H1 (cell line): ENCODE data around the gene FRMPD4. TPM values are rescaled to one million over a fixed set of nuclear protein-coding genes. Genes with fewer than 3 reads are reported as not detected.
"Not testable (repeated sequence)": the region's sequence is repeated elsewhere in the genome, so short reads cannot be mapped to it uniquely, and the experiment has no call there.

Experiments
- CTCF ChIA-PET: fragments of 300-600 bp; sonication (Branson Sonifier 250); formaldehyde crosslinking; loops from one replicate; lab custom pipeline; 2021; ENCODE audit not compliant: partially characterized antibody; lab: Charles Lee
- POLR2A ChIA-PET: fragments of 300-600 bp; sonication (Branson Sonifier 250); formaldehyde crosslinking; loops from one replicate; lab custom pipeline; 2021; ENCODE audit warnings: inconsistent platforms; ENCODE audit not compliant: partially characterized antibody; lab: Charles Lee
- DNase-seq, 2 experiments: peaks; one replicate each; pipeline versions ENCODE4 v3.0.0 to v3.0.0-alpha.2; 2010 to 2022; ENCODE audit warnings: low spot score in 2 of 2, low read depth in 1 of 2, mixed read lengths in 1 of 2
- FAIRE-seq: peaks from 2 replicates; lab custom pipeline; 2011; peaks lifted over from hg19 to GRCh38; lab: Jason Lieb, UNC
- H2AFZ ChIP-seq: 2 replicates; pipeline ENCODE4 v1.8.1; 2012; ENCODE audit warnings: low read length, inconsistent platforms
- H2AK5ac ChIP-seq: 2 replicates; pipeline ENCODE4 v1.6.1; 2013; ENCODE audit warnings: low read depth, low read length
- H2BK120ac ChIP-seq: replicated peaks from 2 replicates; pipeline ENCODE3; 2013; ENCODE audit warnings: low read depth, low read length, inconsistent platforms
- H2BK12ac ChIP-seq: 2 replicates; pipeline ENCODE4 v1.6.1; 2013; ENCODE audit warnings: low read depth, low read length
- H2BK15ac ChIP-seq: 2 replicates; pipeline ENCODE4 v1.6.1; 2013; ENCODE audit warnings: low read length
- H2BK20ac ChIP-seq: 2 replicates; pipeline ENCODE4 v1.6.1; 2013; ENCODE audit warnings: low read length
- H2BK5ac ChIP-seq: 2 replicates; pipeline ENCODE4 v1.6.1; 2013; ENCODE audit warnings: low read depth, low read length
- H3K14ac ChIP-seq: 2 replicates; pipeline ENCODE4 v1.6.1; 2013; ENCODE audit warnings: inconsistent platforms; ENCODE audit not compliant: insufficient read length
- H3K18ac ChIP-seq: 2 replicates; pipeline ENCODE4 v1.6.1; 2013; ENCODE audit warnings: low read length; ENCODE audit errors: extremely low read depth
- H3K23ac ChIP-seq: 2 replicates; pipeline ENCODE4 v1.6.1; 2013; ENCODE audit warnings: inconsistent platforms; ENCODE audit not compliant: insufficient read length
- H3K23me2 ChIP-seq: 2 replicates; pipeline ENCODE4 v1.6.1; 2013; ENCODE audit warnings: low read depth, low read length
- H3K27ac ChIP-seq: 2 replicates; pipeline ENCODE4 v1.6.1; 2011; ENCODE audit warnings: low read depth, low read length, inconsistent platforms
- H3K27me3 ChIP-seq, 4 experiments: replicated peaks in 1 of 4; 1 replicate in 1 of 4; 2 replicates in 3 of 4; pipeline versions ENCODE4 v1.6.1 to v1.8.1; 2011 to 2013; ENCODE audit warnings: low read length in 3 of 4, mild to moderate bottlenecking in 3 of 4, inconsistent platforms in 2 of 4, mixed read lengths in 2 of 4, moderate library complexity in 1 of 4; ENCODE audit not compliant: control insufficient read depth in 3 of 4, insufficient read depth in 3 of 4; ENCODE audit errors: extremely low read depth in 1 of 4
- H3K36me3 ChIP-seq, 4 experiments: 2 replicates each; pipeline versions ENCODE4 v1.6.1 to v1.8.1; 2011 to 2013; ENCODE audit warnings: mild to moderate bottlenecking in 4 of 4, low read length in 3 of 4, moderate library complexity in 2 of 4, control low read depth in 1 of 4, inconsistent platforms in 1 of 4; ENCODE audit not compliant: insufficient read depth in 4 of 4, control insufficient read depth in 2 of 4
- H3K4ac ChIP-seq: replicated peaks from 2 replicates; pipeline ENCODE3; 2013; ENCODE audit warnings: low read length, low read depth, mixed read lengths, inconsistent platforms; ENCODE audit not compliant: insufficient read length
- H3K4me1 ChIP-seq, 4 experiments: replicated peaks in 1 of 4; 1 replicate in 1 of 4; 2 replicates in 3 of 4; pipeline versions ENCODE4 v1.6.1 to v1.8.1; 2011 to 2013; ENCODE audit warnings: low read length in 3 of 4, inconsistent platforms in 2 of 4, mixed read lengths in 1 of 4; ENCODE audit not compliant: insufficient read depth in 4 of 4, control insufficient read depth in 3 of 4
- H3K4me2 ChIP-seq, 2 experiments: 2 replicates each; pipeline versions ENCODE4 v1.6.1 to v1.8.1; 2011 to 2013; ENCODE audit warnings: low read depth in 2 of 2, low read length in 2 of 2, control low read depth in 1 of 2, inconsistent platforms in 1 of 2, mild to moderate bottlenecking in 1 of 2; ENCODE audit not compliant: insufficient read depth in 1 of 2
- H3K4me3 ChIP-seq, 4 experiments: fragments of 200-600, 300-600 bp in 1 of 4; sonication (generic), shearing (Covaris generic), sonication (Bioruptor Twin) in 1 of 4; 2 replicates each; pipeline versions ENCODE4 v1.5.1 to v1.8.1; 2011 to 2016; ENCODE audit warnings: low read length in 4 of 4, low read depth in 3 of 4, control low read depth in 2 of 4, inconsistent platforms in 2 of 4, mild to moderate bottlenecking in 2 of 4, mixed read lengths in 1 of 4, moderate library complexity in 1 of 4; ENCODE audit not compliant: insufficient read depth in 2 of 4; ENCODE audit errors: extremely low read depth in 1 of 4
- H3K56ac ChIP-seq: replicated peaks from 2 replicates; pipeline ENCODE3; 2013; ENCODE audit warnings: low read depth, mild to moderate bottlenecking, mixed read lengths, low read length, inconsistent platforms; ENCODE audit not compliant: insufficient read length
- H3K79me1 ChIP-seq: 2 replicates; pipeline ENCODE4 v1.6.1; 2013; ENCODE audit warnings: low read depth, low read length, control low read depth
- H3K79me2 ChIP-seq, 2 experiments: 2 replicates each; pipeline versions ENCODE4 v1.6.1 to v1.8.1; 2012 to 2013; ENCODE audit warnings: low read length in 2 of 2, mild to moderate bottlenecking in 2 of 2, inconsistent platforms in 1 of 2; ENCODE audit not compliant: insufficient read depth in 2 of 2, control insufficient read depth in 1 of 2
- H3K9ac ChIP-seq, 4 experiments: replicated peaks in 1 of 4; 1 replicate in 1 of 4; 2 replicates in 3 of 4; pipeline versions ENCODE4 v1.6.1 to v1.8.1; 2011 to 2013; ENCODE audit warnings: low read depth in 3 of 4, low read length in 3 of 4, control low read depth in 2 of 4, mild to moderate bottlenecking in 2 of 4, moderate library complexity in 2 of 4, inconsistent platforms in 1 of 4; ENCODE audit errors: extremely low read depth in 1 of 4
- H3K9me3 ChIP-seq, 2 experiments: 2 replicates each; pipeline versions ENCODE4 v1.6.1 to v1.8.1; 2012 to 2013; ENCODE audit warnings: mild to moderate bottlenecking in 2 of 2, moderate library complexity in 2 of 2, control low read depth in 1 of 2, inconsistent platforms in 1 of 2, low read depth in 1 of 2, low read length in 1 of 2, mixed read lengths in 1 of 2; ENCODE audit not compliant: insufficient read depth in 2 of 2
- H4K20me1 ChIP-seq, 2 experiments: replicated peaks in 1 of 2; 2 replicates each; pipeline versions ENCODE3 to v1.8.1; 2011 to 2013; ENCODE audit warnings: inconsistent platforms in 2 of 2, low read length in 2 of 2, mild to moderate bottlenecking in 1 of 2; ENCODE audit not compliant: insufficient read depth in 2 of 2, control insufficient read depth in 1 of 2
- H4K5ac ChIP-seq: 2 replicates; pipeline ENCODE4 v1.6.1; 2013; ENCODE audit warnings: low read length, low read depth, mixed read lengths, inconsistent platforms; ENCODE audit not compliant: insufficient read length
- H4K8ac ChIP-seq: 2 replicates; pipeline ENCODE4 v1.8.0; 2013; ENCODE audit warnings: mild to moderate bottlenecking, moderate library complexity, low read length, inconsistent platforms; ENCODE audit not compliant: insufficient read depth; ENCODE audit errors: extremely low read depth
- H4K91ac ChIP-seq: replicated peaks from 2 replicates; pipeline ENCODE3; 2013; ENCODE audit warnings: low read length, mixed read lengths, inconsistent platforms; ENCODE audit not compliant: insufficient read length
- HDAC2 ChIP-seq, 2 experiments: fragments of 300-600 bp in 1 of 2; sonication (generic) in 1 of 2; IDR thresholded peaks; 2 replicates each; pipeline ENCODE4 v1.6.1; 2011 to 2012; ENCODE audit warnings: low read depth in 2 of 2, low read length in 2 of 2, mild to moderate bottlenecking in 2 of 2, moderate library complexity in 2 of 2, borderline replicate concordance in 1 of 2, inconsistent platforms in 1 of 2
- PHF8 ChIP-seq: fragments of 200-600 bp; sonication (generic); conservative IDR thresholded peaks from 2 replicates; pipeline ENCODE4 v1.7.1; 2012; ENCODE audit warnings: low read depth, mild to moderate bottlenecking, inconsistent platforms, low read length, moderate library complexity
- WGBS, 2 experiments: shearing (Covaris generic) in 1 of 2; methylation state at CpG; one replicate each; pipeline versions ENCODE4 v1.1.6 to v1.1.7; 2013 to 2015; ENCODE audit warnings: low lambda C conversion rate in 2 of 2, mixed read lengths in 2 of 2, inconsistent platforms in 1 of 2, low coverage in 1 of 2, missing lambda C conversion rate in 1 of 2; ENCODE audit not compliant: insufficient replicate concordance in 2 of 2, insufficient coverage in 1 of 2, insufficient read length in 1 of 2; ENCODE audit errors: extremely low coverage in 1 of 2, missing lambda C conversion rate in 1 of 2; 5-methylcytosine and 5-hydroxymethylcytosine counted together
- polyA plus RNA-seq, 7 experiments: library from polyadenylated mRNA; depleted of rRNA in 3 of 7; stranded (reverse) in 5 of 7; unstranded in 2 of 7; fragments of >200 nt in 5 of 7; fragments of 200-250 nt in 2 of 7; gene quantifications; 1 replicate in 5 of 7; 2 replicates in 1 of 7; 4 replicates in 1 of 7; pipeline versions ENCODE4 v1.2.1 to v1.2.3, GENCODE V29; 2011 to 2013; ENCODE audit warnings: missing spikeins in 2 of 7, mixed read lengths in 2 of 7
- total RNA-seq: library from RNA; stranded (reverse); fragmentation: NEBNext Ultra II Directional; extraction: Animal tissue kit (Norgen Biotek cat#: 25700); gene quantifications from 2 replicates; pipeline ENCODE4 v1.2.1, GENCODE V29; 2021

FRMPD4 gene
- total and polyA plus RNA-seq, 2 of the 8 experiments (the other 6 are each of a cell fraction or from before 2014, with no cell fraction given) = 0.02 to 0.37 TPM

GRCh38 chrX:12505127-12505526 lies 366.9 kb downstream of the FRMPD4 start (continued):
- no peak for TF ChIP-seq HDAC2 (IDR thresholded peaks at IDR 0.05; ENCODE audit: borderline replicate concordance in 1 of 2, low read depth in 2 of 2, low read length in 2 of 2)
- TF ChIP-seq PHF8 = no peak

GRCh38 chrX:12515384-12515783 lies 377.1 kb downstream of the FRMPD4 start:
- H3K56ac ChIP-seq, H2AFZ ChIP-seq, DNase-seq, H3K79me1 ChIP-seq, H2BK12ac ChIP-seq, H3K9me3 ChIP-seq, H2BK120ac ChIP-seq, POLR2A ChIA-PET, H3K79me2 ChIP-seq, H3K4ac ChIP-seq, FAIRE-seq, H2BK5ac ChIP-seq, H3K4me2 ChIP-seq, H3K23me2 ChIP-seq, H3K9ac ChIP-seq, H3K27me3 ChIP-seq, H3K27ac ChIP-seq, H2BK15ac ChIP-seq, H3K18ac ChIP-seq, H4K91ac ChIP-seq, H4K8ac ChIP-seq, H3K14ac ChIP-seq, CTCF ChIA-PET, H4K5ac ChIP-seq, H2AK5ac ChIP-seq, H2BK20ac ChIP-seq, H4K20me1 ChIP-seq, H3K4me1 ChIP-seq, H3K4me3 ChIP-seq, H3K36me3 ChIP-seq, H3K23ac ChIP-seq: not testable (repeated sequence)
- WGBS, 2 experiments = 89% methylated on average over 2 of the region's 2 CpGs; no CpG with 5 or more reads in 1 of the 2 experiments
